ENCODE data around the gene SLC7A8.

- TF ChIP-seq CTCF (IDR thresholded peaks at IDR 0.05) (peak; percentile 83 to 97 (median 97)), EP300 (IDR thresholded peaks at IDR 0.05) (no peak), POLR2A (IDR thresholded peaks at IDR 0.05) (no peak)
Measured at GRCh38 chr14:23186913-23187654, 3.6 kb upstream of the SLC7A8 start.
